ENCODE results near the gene SCG5.

DNA sequence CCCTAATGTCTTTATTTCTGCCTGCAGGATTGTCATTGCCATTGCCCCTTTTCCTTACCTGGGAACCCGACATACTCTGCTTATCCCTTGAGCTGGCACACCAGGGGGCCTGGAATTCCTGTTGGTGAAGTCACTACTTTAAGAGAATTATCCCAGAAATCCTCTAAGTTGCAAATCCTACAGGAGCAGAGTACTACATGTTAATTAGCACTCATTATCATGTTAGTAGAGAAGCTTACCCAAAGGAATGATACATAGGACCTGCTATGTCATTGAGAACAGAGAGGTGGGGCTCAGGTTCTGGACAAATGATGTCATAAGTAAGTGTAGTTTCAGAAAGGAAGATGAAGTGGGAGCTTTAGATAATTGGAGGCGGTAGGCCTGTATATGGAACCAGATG, 27.4 kb downstream of the SCG5 start:
- TF ChIP-seq, protein P1, sequence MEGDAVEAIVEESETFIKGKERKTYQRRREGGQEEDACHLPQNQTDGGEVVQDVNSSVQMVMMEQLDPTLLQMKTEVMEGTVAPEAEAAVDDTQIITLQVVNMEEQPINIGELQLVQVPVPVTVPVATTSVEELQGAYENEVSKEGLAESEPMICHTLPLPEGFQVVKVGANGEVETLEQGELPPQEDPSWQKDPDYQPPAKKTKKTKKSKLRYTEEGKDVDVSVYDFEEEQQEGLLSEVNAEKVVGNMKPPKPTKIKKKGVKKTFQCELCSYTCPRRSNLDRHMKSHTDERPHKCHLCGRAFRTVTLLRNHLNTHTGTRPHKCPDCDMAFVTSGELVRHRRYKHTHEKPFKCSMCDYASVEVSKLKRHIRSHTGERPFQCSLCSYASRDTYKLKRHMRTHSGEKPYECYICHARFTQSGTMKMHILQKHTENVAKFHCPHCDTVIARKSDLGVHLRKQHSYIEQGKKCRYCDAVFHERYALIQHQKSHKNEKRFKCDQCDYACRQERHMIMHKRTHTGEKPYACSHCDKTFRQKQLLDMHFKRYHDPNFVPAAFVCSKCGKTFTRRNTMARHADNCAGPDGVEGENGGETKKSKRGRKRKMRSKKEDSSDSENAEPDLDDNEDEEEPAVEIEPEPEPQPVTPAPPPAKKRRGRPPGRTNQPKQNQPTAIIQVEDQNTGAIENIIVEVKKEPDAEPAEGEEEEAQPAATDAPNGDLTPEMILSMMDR (conservative IDR thresholded peaks at IDR 0.05 in 1 of 2, IDR thresholded peaks at IDR 0.05 in 1 of 2; ENCODE audit: extremely low read depth in 1 of 2, insufficient read depth in 1 of 2, low read depth in 1 of 2, low read length in 2 of 2), result no peak
- no peak for TF ChIP-seq EZH2 (IDR thresholded peaks at IDR 0.05; ENCODE audit: borderline replicate concordance, low read length)

All from mammary epithelial cell (primary cell).